HFF-Myc (cell line): ENCODE measurements around the gene LRRC47.

Experiments
- DNase-seq: peaks from one replicate; pipeline ENCODE4 v3.0.0-alpha.2; 2011; ENCODE audit warnings: low read depth; ENCODE audit errors: extremely low read depth
- H3K4me3 ChIP-seq: replicated peaks from 2 replicates; pipeline ENCODE4 v1.5.1; 2011; ENCODE audit warnings: low read depth, mild to moderate bottlenecking, control low read depth, low read length
- CTCF ChIP-seq: IDR thresholded peaks from 2 replicates; pipeline ENCODE4 v1.5.1; 2012; ENCODE audit warnings: mild to moderate bottlenecking, low read depth, low read length, control low read depth; ENCODE audit errors: missing control alignments

LRRC47 gene

DNA sequence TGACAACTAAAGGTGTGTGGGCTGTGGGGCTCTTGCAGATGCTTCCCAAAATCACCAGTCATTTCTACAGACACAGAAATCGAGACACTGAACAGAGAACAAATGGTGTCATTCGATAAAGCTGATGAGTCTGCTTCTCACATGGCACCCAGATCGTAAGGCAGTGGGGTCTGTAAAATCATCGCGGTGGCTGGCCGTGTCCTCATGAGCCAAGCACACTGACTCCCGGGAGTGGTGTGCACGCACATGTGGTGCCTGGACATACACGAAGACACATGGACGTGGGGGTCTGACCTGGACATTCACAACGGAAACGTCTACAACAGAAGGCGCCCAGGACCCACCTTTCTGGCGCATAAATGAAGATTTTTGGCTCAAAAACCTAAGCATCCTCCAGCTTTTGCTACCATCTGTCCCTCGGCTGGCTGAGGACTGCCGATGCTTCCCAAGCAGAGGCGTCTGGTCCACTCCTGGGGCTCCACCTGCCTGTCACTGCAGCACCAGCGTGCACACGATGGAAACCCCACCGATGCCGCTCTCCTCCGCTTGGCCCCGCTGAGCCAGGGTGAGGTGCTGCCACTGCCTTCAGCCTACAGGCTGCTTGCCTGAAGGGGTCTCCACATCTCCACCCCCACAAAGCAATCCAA, 16.9 kb downstream of the LRRC47 start:
- DNase-seq, result no peak
- no peak overlapping the region for H3K4me3 ChIP-seq
- TF ChIP-seq CTCF, result no peak

DNA sequence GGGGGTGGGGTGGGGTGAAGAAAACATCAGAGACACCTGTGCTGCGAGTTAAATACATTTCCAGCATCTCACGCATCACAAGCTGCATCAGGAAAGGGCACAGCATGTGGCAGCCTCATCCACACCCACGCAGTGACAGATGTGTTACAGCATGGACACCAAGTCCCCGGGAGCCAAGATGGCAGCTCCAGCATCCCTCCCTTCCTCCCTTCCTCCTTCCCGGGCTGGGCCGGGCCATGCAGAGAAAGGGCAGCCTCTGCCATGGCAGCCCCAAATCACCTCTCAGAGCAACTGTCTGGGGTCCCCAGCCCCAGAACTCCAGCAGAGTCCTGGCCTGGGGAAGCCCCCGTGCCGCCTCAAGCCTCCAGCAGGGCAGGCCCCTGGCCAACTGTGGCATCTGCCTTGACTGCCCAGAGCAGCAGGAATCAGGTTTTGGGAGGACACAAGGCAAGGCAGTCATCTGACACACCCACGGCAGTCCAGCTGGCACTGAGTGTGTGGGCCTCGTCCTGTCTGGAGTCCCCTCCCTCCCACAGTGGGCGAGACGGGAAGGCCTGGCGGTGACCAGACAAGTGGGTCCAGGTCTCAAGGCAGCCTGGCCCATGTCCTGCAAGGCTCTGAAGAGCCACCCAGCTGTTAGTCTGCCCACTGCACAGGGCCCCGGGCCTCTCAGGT, 17.6 kb downstream of the LRRC47 start:
- H3K4me3 ChIP-seq, result no peak overlapping the region
- TF ChIP-seq CTCF, result no peak
- DNase-seq, result no peak

DNA sequence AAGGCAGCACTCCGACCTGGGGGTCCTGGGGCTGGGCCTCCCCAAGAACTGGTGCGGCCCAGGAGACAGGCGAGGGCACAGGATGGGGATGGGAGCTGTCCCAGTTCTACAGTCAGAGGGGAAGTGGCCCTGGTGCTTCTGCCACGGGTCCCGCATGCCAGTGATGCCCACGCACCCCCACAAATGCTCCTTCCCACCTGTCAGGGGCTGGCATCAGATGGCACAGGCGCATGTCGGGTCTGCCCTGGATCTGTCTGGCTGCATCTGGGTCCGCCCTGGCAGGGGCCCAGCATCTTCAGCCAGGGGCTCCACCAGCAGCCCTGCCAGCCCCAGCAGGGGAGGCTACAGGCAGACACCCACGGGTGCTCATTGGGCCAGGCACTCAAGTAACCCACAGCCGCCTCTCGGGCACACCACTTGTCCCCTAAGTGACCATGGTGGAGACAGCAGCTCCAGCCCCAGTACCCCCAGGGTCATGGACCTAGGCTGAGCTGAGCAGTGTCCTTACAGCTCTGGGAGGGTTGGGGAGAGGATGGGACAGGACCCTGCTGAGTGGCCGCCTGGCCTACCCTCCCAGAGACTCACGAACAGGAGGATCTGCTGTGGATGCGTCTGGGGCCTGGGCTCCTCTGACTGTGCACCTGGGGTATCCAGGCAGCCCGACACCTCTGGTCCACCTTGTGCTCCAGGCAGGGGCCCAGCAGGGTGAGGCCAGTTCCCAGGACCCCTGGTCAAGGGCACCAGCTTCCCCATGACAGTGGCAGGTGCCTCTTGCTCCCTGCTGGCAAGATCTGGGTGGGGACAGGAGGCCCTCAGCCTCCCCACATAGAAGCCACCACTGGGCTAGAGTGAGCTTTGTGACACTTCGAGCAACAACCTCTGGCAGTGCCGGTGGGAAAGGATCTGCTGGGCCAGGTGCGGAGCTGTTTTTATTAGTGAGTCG, 18.4 kb downstream of the LRRC47 start:
- no peak overlapping the region for H3K4me3 ChIP-seq
- DNase-seq, result no peak
- no peak for TF ChIP-seq CTCF

- H3K4me3 ChIP-seq, result no peak overlapping the region
- TF ChIP-seq CTCF, result no peak
- no peak for DNase-seq
Observed at GRCh38 chr1:3777078-3777547, 19.2 kb downstream of the LRRC47 start.

DNA sequence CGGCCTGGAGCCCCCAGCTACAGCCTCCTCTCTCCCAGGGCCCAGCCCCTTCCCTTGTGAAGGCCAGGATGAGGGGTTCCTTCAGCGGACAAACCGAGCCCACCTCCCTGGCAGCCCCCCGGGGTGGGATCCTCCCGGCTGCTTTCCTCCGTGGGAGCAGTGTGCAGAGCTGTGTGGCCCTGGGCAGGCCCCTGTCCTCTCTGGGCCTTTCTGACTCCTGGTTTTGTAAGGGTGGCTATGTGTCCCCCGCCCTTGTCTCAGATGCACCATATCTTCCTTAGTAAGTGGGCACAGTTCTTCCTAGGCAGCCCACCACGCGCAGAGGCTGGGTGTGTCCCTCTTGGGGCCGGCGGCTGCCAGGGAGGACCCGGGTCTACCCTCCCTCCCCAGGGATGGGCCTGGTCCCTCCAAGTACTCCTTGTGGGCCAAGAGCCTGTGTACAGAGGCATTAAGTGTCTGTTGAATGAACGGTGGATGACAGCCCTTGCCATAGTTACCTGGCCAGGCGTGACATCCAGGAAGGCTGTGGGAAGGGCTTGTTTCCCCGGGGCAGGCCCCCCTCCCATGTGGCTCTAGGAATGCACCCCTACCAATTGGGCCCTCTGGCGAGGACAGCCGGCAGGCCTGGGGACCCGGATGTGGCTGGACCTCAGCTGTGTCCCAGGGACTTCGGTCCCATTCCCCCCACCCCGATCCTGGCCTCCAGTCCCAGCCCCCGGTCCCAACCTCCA, 19.9 kb downstream of the LRRC47 start:
- TF ChIP-seq CTCF, result no peak
- H3K4me3 ChIP-seq, result no peak overlapping the region
- DNase-seq, result no peak
